ENCODE measurements around the gene RNU6-8.

Gene RNU6-8

GRCh38 chr14:32224737-32225377, 21.8 kb upstream of the RNU6-8 start:
- Mint-ChIP-seq H3K27ac (no peak overlapping the region), H3K9me3 (no peaks in the 10 kb centered on the region), H3K27me3 (peaks cover 5% of the 10 kb centered on the region), H3K4me1 (peaks cover 2% of the 10 kb centered on the region), H3K4me3 (no peak overlapping the region), H3K36me3 (peaks cover 4% of the 10 kb centered on the region)
- ATAC-seq (ENCODE audit: low read depth) (peak; percentile 87), DNase-seq (ENCODE audit: low spot score in 2 of 2) (no peak)

GRCh38 chr14:32217301-32217700, 14.2 kb upstream of the RNU6-8 start:
- Mint-ChIP-seq H3K4me3 (no peak overlapping the region), H3K27ac (no peak overlapping the region), H3K36me3 (no peaks in the 10 kb centered on the region), H3K4me1 (no peaks in the 10 kb centered on the region), H3K9me3 (no peaks in the 10 kb centered on the region), H3K27me3 (peaks cover 5% of the 10 kb centered on the region)
- no peak for ATAC-seq (ENCODE audit: low read depth)
- no peak for DNase-seq (ENCODE audit: low spot score in 2 of 2)

- H3K4me1 Mint-ChIP-seq, result no peaks in the 10 kb centered on the region
- no peaks in the 10 kb centered on the region for H3K27me3 Mint-ChIP-seq
- no peak for ATAC-seq (ENCODE audit: low read depth)
- H3K36me3 Mint-ChIP-seq, result no peaks in the 10 kb centered on the region
- H3K27ac Mint-ChIP-seq, result no peak overlapping the region
- H3K4me3 Mint-ChIP-seq, result no peak overlapping the region
- no peak for DNase-seq (ENCODE audit: low spot score in 2 of 2)
- no peaks in the 10 kb centered on the region for H3K9me3 Mint-ChIP-seq
Measured at GRCh38 chr14:32212833-32213232, 9.8 kb upstream of the RNU6-8 start.

- ATAC-seq (ENCODE audit: low read depth) (no peak), DNase-seq (ENCODE audit: low spot score in 2 of 2) (no peak)
- no peaks in the 10 kb centered on the region for H3K9me3 Mint-ChIP-seq
- no peaks in the 10 kb centered on the region for H3K27me3 Mint-ChIP-seq
- no peak overlapping the region for H3K27ac Mint-ChIP-seq
- no peak overlapping the region for H3K4me3 Mint-ChIP-seq
- peaks cover 7% of the 10 kb centered on the region for H3K4me1 Mint-ChIP-seq
- H3K36me3 Mint-ChIP-seq, result no peaks in the 10 kb centered on the region
Measured at GRCh38 chr14:32211068-32211404, 8.0 kb upstream of the RNU6-8 start.

GRCh38 chr14:32209471-32209870, 6.4 kb upstream of the RNU6-8 start:
- no peak overlapping the region for H3K27ac Mint-ChIP-seq
- no peaks in the 10 kb centered on the region for H3K9me3 Mint-ChIP-seq
- no peaks in the 10 kb centered on the region for H3K36me3 Mint-ChIP-seq
- H3K4me1 Mint-ChIP-seq, result peaks cover 7% of the 10 kb centered on the region
- ATAC-seq (ENCODE audit: low read depth) (no peak), DNase-seq (ENCODE audit: low spot score in 2 of 2) (no peak)
- no peak overlapping the region for H3K4me3 Mint-ChIP-seq
- no peaks in the 10 kb centered on the region for H3K27me3 Mint-ChIP-seq

- Mint-ChIP-seq H3K27ac (no peak overlapping the region), H3K36me3 (no peaks in the 10 kb centered on the region), H3K4me3 (no peak overlapping the region), H3K4me1 (peaks cover 14% of the 10 kb centered on the region), H3K27me3 (no peaks in the 10 kb centered on the region), H3K9me3 (no peaks in the 10 kb centered on the region)
- ATAC-seq (ENCODE audit: low read depth) (no peak), DNase-seq (ENCODE audit: low spot score in 2 of 2) (no peak)
Measured at GRCh38 chr14:32208490-32208889, 5.4 kb upstream of the RNU6-8 start.

GRCh38 chr14:32206552-32206951, 3.5 kb upstream of the RNU6-8 start:
- Mint-ChIP-seq H3K9me3 (no peaks in the 10 kb centered on the region), H3K36me3 (no peaks in the 10 kb centered on the region), H3K4me3 (peak overlapping the region; percentile 4), H3K27me3 (no peaks in the 10 kb centered on the region), H3K27ac (peak overlapping the region; percentile 4), H3K4me1 (peaks cover 26% of the 10 kb centered on the region)
- no peak for DNase-seq (ENCODE audit: low spot score in 2 of 2)
- ATAC-seq (ENCODE audit: low read depth), result no peak

- H3K4me1 Mint-ChIP-seq, result peaks cover 28% of the 10 kb centered on the region
- H3K36me3 Mint-ChIP-seq, result no peaks in the 10 kb centered on the region
- ATAC-seq (ENCODE audit: low read depth), result no peak
- DNase-seq (ENCODE audit: low spot score in 2 of 2), result peak in 1 of 2 donors; percentile 14
- no peaks in the 10 kb centered on the region for H3K9me3 Mint-ChIP-seq
- H3K27ac Mint-ChIP-seq, result peak overlapping the region; percentile 4
- H3K27me3 Mint-ChIP-seq, result no peaks in the 10 kb centered on the region
- no peak overlapping the region for H3K4me3 Mint-ChIP-seq
Measured at GRCh38 chr14:32205984-32206383, 2.9 kb upstream of the RNU6-8 start.

GRCh38 chr14:32205554-32205953, 2.5 kb upstream of the RNU6-8 start:
- Mint-ChIP-seq H3K27ac (no peak overlapping the region), H3K27me3 (no peaks in the 10 kb centered on the region), H3K9me3 (no peaks in the 10 kb centered on the region), H3K4me1 (peaks cover 30% of the 10 kb centered on the region), H3K36me3 (no peaks in the 10 kb centered on the region), H3K4me3 (no peak overlapping the region)
- DNase-seq (ENCODE audit: low spot score in 2 of 2) (no peak), ATAC-seq (ENCODE audit: low read depth) (no peak)

- Mint-ChIP-seq H3K4me1 (peaks cover 32% of the 10 kb centered on the region), H3K4me3 (peak overlapping the region; percentile 96), H3K9me3 (no peaks in the 10 kb centered on the region), H3K36me3 (no peaks in the 10 kb centered on the region), H3K27ac (peak overlapping the region; percentile 99), H3K27me3 (no peaks in the 10 kb centered on the region)
- ATAC-seq (ENCODE audit: low read depth) (no peak), DNase-seq (ENCODE audit: low spot score in 2 of 2) (peak in 1 of 2 donors; percentile 15)
Measured at GRCh38 chr14:32203928-32204357, 874 bp upstream of the RNU6-8 start.

- ATAC-seq (ENCODE audit: low read depth) (no peak), DNase-seq (ENCODE audit: low spot score in 2 of 2) (no peak)
- peak overlapping the region; percentile 96 for H3K4me3 Mint-ChIP-seq
- peaks cover 32% of the 10 kb centered on the region for H3K4me1 Mint-ChIP-seq
- no peaks in the 10 kb centered on the region for H3K36me3 Mint-ChIP-seq
- H3K9me3 Mint-ChIP-seq, result no peaks in the 10 kb centered on the region
- H3K27ac Mint-ChIP-seq, result peak overlapping the region; percentile 99
- H3K27me3 Mint-ChIP-seq, result no peaks in the 10 kb centered on the region
Measured at GRCh38 chr14:32202491-32202997, 525 bp downstream of the RNU6-8 start.

GRCh38 chr14:32201816-32202490, 1.1 kb downstream of the RNU6-8 start, which contains the start of gene RNU6-7:
TSS of gene RNU6-7 (plus strand) at chr14:32202045.
- H3K27me3 Mint-ChIP-seq, result no peaks in the 10 kb centered on the region

GRCh38 chr14:32201193-32201815, 1.8 kb downstream of the RNU6-8 start:
- peaks cover 26% of the 10 kb centered on the region for H3K4me1 Mint-ChIP-seq

More at GRCh38 chr14:32201816-32202490, 1.1 kb downstream of the RNU6-8 start, which contains the start of gene RNU6-7:
- no peaks in the 10 kb centered on the region for H3K9me3 Mint-ChIP-seq
- no peaks in the 10 kb centered on the region for H3K36me3 Mint-ChIP-seq
- peaks cover 32% of the 10 kb centered on the region for H3K4me1 Mint-ChIP-seq
- H3K4me3 Mint-ChIP-seq, result peak within 1 kb of the TSS; percentile 96
- ATAC-seq (ENCODE audit: low read depth), result no peak
- peak; percentile 41 to 47 for DNase-seq (ENCODE audit: low spot score in 2 of 2)
- peak within 1 kb of the TSS; percentile 99 for H3K27ac Mint-ChIP-seq

More at GRCh38 chr14:32201193-32201815, 1.8 kb downstream of the RNU6-8 start:
- H3K27ac Mint-ChIP-seq, result peak overlapping the region; percentile 99
- DNase-seq (ENCODE audit: low spot score in 2 of 2) (peak; percentile 77 to 82), ATAC-seq (ENCODE audit: low read depth) (peak; percentile 62)
- peak overlapping the region; percentile 96 for H3K4me3 Mint-ChIP-seq
- H3K27me3 Mint-ChIP-seq, result no peaks in the 10 kb centered on the region
- no peaks in the 10 kb centered on the region for H3K9me3 Mint-ChIP-seq
- H3K36me3 Mint-ChIP-seq, result no peaks in the 10 kb centered on the region
